GM18870 (cell line): ENCODE measurements around the gene ZIC2.

Experiments
- ATAC-seq: cut with Tn5 transposase; IDR thresholded peaks from one replicate; pipeline ENCODE4 v1.9.1; 2021; ENCODE audit warnings: moderate library complexity; ENCODE audit not compliant: unreplicated experiment

Gene ZIC2

DNA sequence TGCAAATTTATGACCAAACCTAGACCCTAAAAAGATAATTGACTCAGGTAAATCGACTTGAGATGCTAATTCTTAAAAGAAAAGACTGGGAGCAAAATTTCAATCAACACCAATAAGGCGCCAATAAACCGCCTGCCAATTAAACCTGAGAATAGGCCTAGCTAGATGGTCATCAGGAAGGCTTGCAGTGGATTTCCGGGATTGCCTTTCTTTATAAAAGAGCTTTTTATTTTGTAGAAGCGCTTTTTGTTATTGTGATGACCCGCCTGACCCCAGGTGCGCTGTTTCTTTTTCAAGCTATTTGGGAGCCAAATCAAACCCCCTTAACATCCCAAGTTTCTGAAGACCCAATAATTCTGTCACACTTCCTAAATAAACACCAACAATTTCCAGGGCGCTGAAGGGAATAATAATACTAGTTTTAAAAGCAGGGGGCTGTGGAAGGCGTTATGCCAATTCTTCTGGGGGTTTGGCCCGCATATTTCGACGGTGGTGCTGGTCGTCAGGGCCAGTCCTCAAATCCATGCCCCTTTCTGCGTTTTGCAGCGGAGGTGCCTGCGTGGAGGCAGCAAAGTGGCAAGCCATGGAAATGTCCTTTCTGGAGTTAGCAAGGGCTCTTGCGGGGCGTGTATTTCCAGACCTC lies 7.2 kb upstream of the ZIC2 start:
- ATAC-seq = no peak

- no peak for ATAC-seq
Measured at GRCh38 chr13:99974939-99975561, 6.5 kb upstream of the ZIC2 start.

DNA sequence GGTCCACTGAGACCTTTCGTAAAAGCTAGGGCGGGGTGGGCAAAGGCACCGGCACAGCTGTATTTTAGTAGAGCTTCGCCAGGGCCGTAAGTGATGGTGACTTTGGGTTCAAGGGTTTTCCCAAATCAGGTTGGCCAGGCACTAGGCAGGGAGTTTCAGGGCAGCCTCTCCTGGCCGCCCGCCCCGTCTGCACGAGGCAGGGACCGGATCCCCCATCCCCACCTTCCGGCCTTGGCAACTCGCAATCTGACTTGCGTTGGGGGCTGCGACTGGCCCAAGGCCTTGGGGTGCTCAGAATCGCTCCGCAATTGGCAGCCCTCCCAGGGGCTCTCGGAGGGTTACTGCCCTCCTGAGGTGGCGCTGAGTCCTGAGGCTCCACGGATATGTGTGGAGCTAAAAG lies 6.0 kb upstream of the ZIC2 start:
- ATAC-seq = no peak

DNA sequence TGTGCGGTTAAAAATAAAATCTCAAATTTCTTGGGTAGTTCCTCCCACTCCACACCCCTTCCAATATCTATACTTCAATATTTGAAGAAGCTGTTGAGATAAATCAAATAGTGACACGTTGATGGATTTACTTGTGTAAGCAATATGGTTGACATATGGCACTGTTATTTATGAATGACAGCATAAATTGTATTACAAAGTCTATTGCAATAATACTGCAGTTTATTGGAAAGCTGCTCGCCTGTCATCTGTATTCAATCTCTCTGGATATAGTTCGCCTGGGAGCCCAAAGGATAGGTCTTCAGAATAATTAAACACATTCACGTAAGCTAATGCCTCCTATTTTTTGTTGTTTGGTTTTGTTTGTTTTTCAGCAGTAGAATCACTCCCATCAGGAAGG lies 5.0 kb upstream of the ZIC2 start:
- ATAC-seq = no peak

DNA sequence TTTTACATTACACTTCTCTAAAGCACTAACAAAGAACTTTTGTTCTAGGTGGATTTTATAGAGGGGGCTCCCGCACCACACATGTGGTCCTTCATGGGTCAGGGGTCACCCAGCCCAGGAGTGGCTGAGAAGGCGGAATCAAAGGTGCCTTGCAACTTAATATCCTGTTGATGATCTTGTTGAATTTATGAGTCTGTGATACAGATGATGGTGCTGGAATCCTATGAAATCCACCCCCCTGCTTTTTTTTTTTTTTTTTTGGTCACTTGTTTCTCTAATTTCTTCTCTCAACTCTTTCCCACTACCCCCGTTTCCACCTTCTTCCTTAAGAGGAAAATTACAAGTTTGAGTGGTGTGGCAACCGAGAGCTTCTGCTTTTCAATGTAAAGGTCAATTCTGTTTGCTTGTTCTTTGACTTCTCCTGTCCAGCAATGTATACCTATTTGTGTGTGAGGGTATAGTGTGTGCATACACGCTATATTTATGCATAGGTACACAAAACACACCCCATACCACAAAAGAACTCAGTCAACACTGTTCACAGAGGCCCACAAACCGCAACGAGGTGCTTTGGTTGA lies 4.2 kb upstream of the ZIC2 start:
- ATAC-seq = no peak

DNA sequence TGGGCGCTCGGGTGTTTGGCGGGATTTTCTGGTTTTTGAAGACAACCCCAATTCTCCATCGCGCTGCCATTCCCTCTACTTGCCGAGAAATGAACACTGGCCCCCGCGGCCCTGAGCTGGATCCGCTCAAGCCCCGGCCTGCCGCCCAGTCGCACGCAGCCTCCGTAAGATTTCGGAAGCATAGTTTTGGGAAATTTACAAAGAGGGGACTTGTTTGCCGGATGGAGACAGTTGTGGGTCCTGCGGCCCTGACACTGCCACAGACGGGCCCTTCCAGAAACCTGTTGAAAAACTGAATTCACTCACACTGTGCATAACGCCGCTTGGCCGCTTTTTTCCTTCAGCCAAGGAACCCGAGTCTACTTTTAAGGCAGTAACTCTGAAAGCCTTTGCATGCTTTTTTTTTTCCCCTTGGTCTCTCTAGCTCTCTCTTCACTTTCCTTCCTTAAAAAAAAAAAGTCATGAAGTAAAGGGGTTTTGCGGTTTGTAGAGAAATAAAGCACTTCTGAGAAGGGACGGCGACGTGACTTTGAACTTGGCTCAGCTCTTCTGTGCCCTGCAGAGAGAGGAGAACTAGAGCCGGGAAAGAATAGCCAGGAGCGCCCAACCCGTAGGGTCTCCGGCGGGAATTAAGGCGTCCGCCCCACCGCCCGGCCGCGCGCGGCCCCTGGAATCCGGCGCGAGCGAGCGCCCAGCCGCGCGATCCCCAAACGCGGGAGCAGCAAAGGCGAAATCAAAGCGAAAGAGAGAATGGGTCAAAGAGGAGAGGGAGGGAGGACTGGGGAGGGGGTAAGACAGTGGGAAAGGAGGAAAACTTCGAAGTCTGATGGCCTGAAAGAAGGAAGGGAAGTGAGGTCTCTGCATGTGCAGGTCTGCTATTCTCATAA lies 3.4 kb upstream of the ZIC2 start:
- no peak for ATAC-seq

DNA sequence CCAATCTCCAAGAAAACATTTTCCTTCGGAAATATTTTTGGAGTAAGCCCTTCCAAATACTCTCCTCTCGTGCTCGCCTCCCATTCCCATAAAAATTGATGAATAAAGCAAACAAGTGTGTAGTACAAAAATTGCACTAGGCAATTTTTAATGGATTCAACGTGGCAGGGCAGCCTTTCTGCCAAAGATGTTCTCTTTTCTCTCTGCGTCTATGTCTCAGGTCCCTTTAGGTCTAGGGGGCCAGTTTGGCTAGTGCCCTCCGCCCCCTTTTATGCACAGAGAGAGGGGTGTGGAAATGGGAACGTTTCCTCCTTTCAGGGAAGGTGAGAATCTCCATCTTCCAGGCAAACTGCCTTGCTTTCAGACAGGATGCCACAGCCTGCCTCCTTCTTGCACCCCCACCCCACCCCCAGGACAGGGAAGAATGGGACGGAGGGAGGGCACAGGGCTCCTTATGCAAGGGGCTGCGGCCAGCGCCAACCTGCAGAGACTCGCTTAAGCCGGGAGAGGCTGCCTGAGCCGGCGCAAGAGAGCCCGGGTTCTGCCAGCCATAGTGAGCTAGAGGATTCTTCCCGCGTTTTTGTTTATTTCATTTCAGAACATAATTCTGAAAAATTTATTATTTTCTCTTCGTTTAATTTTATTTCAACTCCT lies 2.7 kb upstream of the ZIC2 start:
- ATAC-seq = no peak

- no peak for ATAC-seq
Measured at GRCh38 chr13:99979453-99980200, 2.0 kb upstream of the ZIC2 start.

- no peak for ATAC-seq
Measured at GRCh38 chr13:99980201-99980823, 1.3 kb upstream of the ZIC2 start.

- ATAC-seq = no peak
Measured at GRCh38 chr13:99980824-99981734, 505 bp upstream of the ZIC2 start.

DNA sequence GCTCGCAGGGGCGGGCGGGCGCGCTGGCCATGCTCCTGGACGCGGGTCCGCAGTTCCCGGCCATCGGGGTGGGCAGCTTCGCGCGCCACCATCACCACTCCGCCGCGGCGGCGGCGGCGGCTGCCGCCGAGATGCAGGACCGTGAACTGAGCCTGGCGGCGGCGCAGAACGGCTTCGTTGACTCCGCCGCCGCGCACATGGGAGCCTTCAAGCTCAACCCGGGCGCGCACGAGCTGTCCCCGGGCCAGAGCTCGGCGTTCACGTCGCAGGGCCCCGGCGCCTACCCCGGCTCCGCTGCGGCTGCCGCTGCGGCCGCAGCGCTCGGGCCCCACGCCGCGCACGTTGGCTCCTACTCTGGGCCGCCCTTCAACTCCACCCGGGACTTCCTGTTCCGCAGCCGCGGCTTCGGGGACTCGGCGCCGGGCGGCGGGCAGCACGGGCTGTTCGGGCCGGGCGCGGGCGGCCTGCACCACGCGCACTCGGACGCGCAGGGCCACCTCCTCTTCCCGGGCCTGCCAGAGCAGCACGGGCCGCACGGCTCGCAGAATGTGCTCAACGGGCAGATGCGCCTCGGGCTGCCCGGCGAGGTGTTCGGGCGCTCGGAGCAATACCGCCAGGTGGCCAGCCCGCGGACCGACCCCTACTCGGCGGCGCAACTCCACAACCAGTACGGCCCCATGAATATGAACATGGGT lies 599 bp downstream of the ZIC2 start:
- no peak for ATAC-seq

DNA sequence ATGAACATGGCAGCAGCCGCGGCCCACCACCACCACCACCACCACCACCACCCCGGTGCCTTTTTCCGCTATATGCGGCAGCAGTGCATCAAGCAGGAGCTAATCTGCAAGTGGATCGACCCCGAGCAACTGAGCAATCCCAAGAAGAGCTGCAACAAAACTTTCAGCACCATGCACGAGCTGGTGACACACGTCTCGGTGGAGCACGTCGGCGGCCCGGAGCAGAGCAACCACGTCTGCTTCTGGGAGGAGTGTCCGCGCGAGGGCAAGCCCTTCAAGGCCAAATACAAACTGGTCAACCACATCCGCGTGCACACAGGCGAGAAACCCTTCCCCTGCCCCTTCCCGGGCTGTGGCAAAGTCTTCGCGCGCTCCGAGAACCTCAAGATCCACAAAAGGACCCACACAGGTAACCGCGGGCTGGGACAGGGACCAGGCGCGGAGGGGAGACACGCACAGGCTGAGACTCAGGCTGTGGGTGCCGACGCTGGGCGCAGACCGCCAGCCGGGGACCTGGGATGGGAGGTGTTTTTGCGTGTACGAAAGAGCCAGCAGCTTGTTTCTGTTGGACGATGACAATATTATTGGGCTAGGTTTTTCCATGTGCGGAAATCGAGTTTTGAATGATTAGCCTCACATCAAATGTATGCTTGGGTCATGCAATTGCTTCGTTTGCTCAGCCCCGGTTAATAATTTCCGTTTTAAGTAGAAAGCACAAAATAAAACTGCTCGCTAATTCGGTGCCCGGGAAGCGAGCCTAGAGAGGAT lies 1.3 kb downstream of the ZIC2 start:
- no peak for ATAC-seq

DNA sequence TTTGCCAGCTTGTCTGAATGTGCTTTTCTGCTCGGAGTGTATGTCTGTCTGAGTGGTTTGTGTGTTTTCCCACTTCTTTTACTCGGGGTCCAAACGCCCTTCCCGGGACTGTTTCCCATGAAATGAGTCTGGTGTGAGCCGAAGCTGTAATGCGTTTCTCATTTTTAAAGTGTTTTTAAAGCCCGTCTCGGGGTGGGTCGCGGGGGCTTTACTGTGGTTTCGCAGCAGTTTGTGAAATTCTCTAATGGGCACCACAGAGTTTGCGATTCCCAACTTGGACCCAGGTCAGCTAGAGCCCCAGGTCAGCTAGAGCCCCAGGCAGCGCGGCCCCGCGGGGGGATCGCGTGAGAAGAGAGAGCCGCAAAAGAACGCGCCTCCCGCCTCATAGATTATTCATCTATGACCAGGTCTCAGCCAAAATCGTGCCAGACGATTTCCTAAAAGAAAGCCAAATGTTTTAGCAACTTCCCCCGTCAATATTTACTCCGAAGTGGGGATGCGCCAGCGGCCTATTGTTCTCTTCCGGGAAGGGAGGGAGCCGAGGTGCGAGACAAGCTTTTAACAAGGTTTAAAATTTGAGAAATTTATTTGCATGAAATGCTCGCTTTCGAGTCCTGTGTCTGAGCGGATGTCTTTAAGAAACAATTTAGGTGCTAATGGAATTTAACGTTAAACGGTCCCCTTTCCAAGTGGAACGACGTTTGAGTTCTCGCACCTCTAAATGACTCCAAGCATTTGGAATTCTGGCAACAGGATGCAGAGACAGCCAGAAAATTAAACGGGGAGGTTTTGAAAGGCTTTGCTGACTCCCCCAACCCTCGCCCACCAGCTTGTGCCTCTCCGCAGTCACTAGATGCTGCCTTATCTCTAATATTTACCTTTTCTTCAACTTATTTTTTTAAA lies 2.2 kb downstream of the ZIC2 start:
- ATAC-seq = no peak

GRCh38 chr13:99984461-99985240 lies 3.1 kb downstream of the ZIC2 start:
- no peak for ATAC-seq

- ATAC-seq = no peak
Measured at GRCh38 chr13:99985241-99985874, 3.8 kb downstream of the ZIC2 start.
